Upper lobe of right lung (tissue), 1 donor: ENCODE measurements around the gene DOCK1. TPM values are rescaled to one million over a fixed set of nuclear protein-coding genes. Genes with fewer than 3 reads are reported as not detected.

Experiments used
- ATAC-seq: fragments of 200-7000 bp; cut with Tn5 transposase; one replicate; pipeline ENCODE4 v1.9.1; 2020; ENCODE audit warnings: mild to moderate bottlenecking, moderate library complexity
- DNase-seq: peaks from one replicate; pipeline ENCODE4 v3.0.0-alpha.2; 2020
- H3K27ac ChIP-seq: fragments of 200-600 bp; one replicate; pipeline ENCODE4 v1.8.0; 2022
- H3K27me3 ChIP-seq: fragments of 200-600 bp; one replicate; pipeline ENCODE4 v1.8.0; 2022; ENCODE audit warnings: mild to moderate bottlenecking
- H3K36me3 ChIP-seq: fragments of 200-600 bp; one replicate; pipeline ENCODE4 v1.8.0; 2022
- H3K4me1 ChIP-seq: fragments of 200-600 bp; one replicate; pipeline ENCODE4 v1.8.0; 2022
- H3K4me3 ChIP-seq: fragments of 200-600 bp; one replicate; pipeline ENCODE4 v1.8.0; 2022; ENCODE audit warnings: mild to moderate bottlenecking
- H3K9me3 ChIP-seq: fragments of 200-600 bp; one replicate; pipeline ENCODE4 v1.8.0; 2022
- intact Hi-C: fragments of 100-400 bp; cut with DNase I; formaldehyde crosslinking; loops from one replicate; pipeline ENCODE4 v1.11.0; 2022
- total RNA-seq: library from RNA; stranded (reverse); fragmentation: NEBNext Ultra II Directional; extraction: Animal tissue kit (Norgen Biotek cat#: 25700); gene quantifications from one replicate; pipeline ENCODE4 v1.2.1, GENCODE V29; 2021
- TF ChIP-seq, protein P1 (sequence below): fragments of 200-600 bp; IDR thresholded peaks from one replicate; pipeline ENCODE4 v1.8.0; 2022; ENCODE audit warnings: antibody characterized with exemption
- donor health status: DM: no; HTN: yes; CAD: no; lungs with severe emphysema.

Gene DOCK1
- total RNA-seq, 1 donor from 2014 or later: 46.4 TPM

- Histone ChIP-seq H3K27me3 (no peaks in the 10 kb centered on the region), H3K4me1 (no peaks in the 10 kb centered on the region), H3K36me3 (peaks cover 31% of the 10 kb centered on the region), H3K27ac (no peak overlapping the region), H3K4me3 (no peak overlapping the region), H3K9me3 (no peaks in the 10 kb centered on the region)
- no peak for ATAC-seq
- intact Hi-C loops: no loop called here
- no peak for DNase-seq
- TF ChIP-seq, protein P1, sequence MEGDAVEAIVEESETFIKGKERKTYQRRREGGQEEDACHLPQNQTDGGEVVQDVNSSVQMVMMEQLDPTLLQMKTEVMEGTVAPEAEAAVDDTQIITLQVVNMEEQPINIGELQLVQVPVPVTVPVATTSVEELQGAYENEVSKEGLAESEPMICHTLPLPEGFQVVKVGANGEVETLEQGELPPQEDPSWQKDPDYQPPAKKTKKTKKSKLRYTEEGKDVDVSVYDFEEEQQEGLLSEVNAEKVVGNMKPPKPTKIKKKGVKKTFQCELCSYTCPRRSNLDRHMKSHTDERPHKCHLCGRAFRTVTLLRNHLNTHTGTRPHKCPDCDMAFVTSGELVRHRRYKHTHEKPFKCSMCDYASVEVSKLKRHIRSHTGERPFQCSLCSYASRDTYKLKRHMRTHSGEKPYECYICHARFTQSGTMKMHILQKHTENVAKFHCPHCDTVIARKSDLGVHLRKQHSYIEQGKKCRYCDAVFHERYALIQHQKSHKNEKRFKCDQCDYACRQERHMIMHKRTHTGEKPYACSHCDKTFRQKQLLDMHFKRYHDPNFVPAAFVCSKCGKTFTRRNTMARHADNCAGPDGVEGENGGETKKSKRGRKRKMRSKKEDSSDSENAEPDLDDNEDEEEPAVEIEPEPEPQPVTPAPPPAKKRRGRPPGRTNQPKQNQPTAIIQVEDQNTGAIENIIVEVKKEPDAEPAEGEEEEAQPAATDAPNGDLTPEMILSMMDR: no peak
Observed at GRCh38 chr10:127069436-127069835, 164.2 kb downstream of the DOCK1 start.

GRCh38 chr10:127071126-127071525 lies 165.9 kb downstream of the DOCK1 start:
- H3K9me3 ChIP-seq: no peaks in the 10 kb centered on the region
- DNase-seq (no peak), ATAC-seq (peak; percentile 73)
- peaks cover 27% of the 10 kb centered on the region for H3K36me3 ChIP-seq
- no peaks in the 10 kb centered on the region for H3K4me1 ChIP-seq
- no peaks in the 10 kb centered on the region for H3K27me3 ChIP-seq
- no peak overlapping the region for H3K4me3 ChIP-seq
- no peak overlapping the region for H3K27ac ChIP-seq
- intact Hi-C loops: no loop called here
- TF ChIP-seq, protein P1: no peak

GRCh38 chr10:127073666-127074065 lies 168.4 kb downstream of the DOCK1 start:
- peaks cover 27% of the 10 kb centered on the region for H3K36me3 ChIP-seq

DNA sequence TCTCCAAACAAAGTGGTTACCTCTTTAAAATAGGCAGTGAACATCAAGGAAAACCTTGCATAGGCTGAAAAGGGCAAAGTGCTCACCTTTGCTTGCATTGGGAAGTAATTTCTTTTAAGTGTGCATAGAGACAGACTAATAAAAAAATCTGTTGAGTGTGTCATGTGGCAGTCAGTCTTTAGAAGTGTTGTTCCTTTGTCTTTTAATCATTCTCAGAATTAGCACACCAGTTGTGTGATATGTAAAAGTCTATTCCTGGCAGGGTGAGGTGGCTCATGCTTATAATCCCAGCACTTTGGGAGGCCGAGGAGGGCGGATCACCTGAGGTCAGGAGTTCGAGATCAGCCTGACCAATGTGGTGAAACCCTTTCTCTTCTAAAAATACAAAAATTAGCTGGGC lies 174.2 kb downstream of the DOCK1 start:
- H3K36me3 ChIP-seq: peaks cover 4% of the 10 kb centered on the region
- H3K27ac ChIP-seq: no peak overlapping the region
- TF ChIP-seq, protein P1: no peak
- H3K4me3 ChIP-seq: no peak overlapping the region
- no peaks in the 10 kb centered on the region for H3K27me3 ChIP-seq
- ATAC-seq (no peak), DNase-seq (no peak)
- no peaks in the 10 kb centered on the region for H3K4me1 ChIP-seq
- intact Hi-C loops: no loop called here
- no peaks in the 10 kb centered on the region for H3K9me3 ChIP-seq

More at GRCh38 chr10:127073666-127074065, 168.4 kb downstream of the DOCK1 start:
- DNase-seq: no peak
- Histone ChIP-seq H3K27me3 (no peaks in the 10 kb centered on the region), H3K27ac (no peak overlapping the region), H3K4me1 (no peaks in the 10 kb centered on the region), H3K4me3 (no peak overlapping the region), H3K9me3 (no peaks in the 10 kb centered on the region)
- TF ChIP-seq, protein P1: no peak
- ATAC-seq: no peak
- intact Hi-C loops: no loop called here

GRCh38 chr10:127080317-127080716 lies 175.1 kb downstream of the DOCK1 start:
- no peak overlapping the region for H3K4me3 ChIP-seq
- DNase-seq: no peak
- no peaks in the 10 kb centered on the region for H3K9me3 ChIP-seq
- no peaks in the 10 kb centered on the region for H3K4me1 ChIP-seq
- no peaks in the 10 kb centered on the region for H3K27me3 ChIP-seq
- no peaks in the 10 kb centered on the region for H3K36me3 ChIP-seq
- intact Hi-C loops: no loop called here
- ATAC-seq: no peak
- TF ChIP-seq, protein P1: no peak
- H3K27ac ChIP-seq: no peak overlapping the region

DNA sequence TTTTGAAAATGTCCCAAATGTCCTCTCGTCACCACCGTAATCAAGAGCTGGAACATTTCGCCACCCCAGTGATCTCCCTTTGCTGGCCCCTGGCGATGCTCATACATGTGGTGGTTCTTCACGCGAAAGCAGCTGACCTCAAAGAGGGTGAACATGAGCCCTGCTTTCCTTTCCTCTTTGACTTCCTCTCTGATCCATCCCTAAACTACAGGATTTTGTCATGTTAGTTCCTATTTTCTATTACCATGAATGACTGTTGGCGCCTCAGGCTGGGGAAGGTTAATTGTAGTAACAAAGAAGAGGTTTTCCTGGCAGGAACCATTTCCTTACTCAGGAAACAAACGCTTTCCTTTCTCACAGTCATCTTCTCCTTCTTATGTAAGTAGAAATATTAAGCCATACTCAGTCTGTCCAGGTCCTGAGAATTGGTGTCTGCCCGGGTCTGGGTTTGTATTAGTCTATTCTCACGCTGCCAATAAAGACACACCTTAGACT lies 176.7 kb downstream of the DOCK1 start:
- DNase-seq (no peak), ATAC-seq (no peak)
- H3K4me1 ChIP-seq: no peaks in the 10 kb centered on the region
- no peaks in the 10 kb centered on the region for H3K9me3 ChIP-seq
- H3K27ac ChIP-seq: no peak overlapping the region
- no peak overlapping the region for H3K4me3 ChIP-seq
- no peaks in the 10 kb centered on the region for H3K27me3 ChIP-seq
- TF ChIP-seq, protein P1: no peak
- no peaks in the 10 kb centered on the region for H3K36me3 ChIP-seq
- intact Hi-C loops: no loop called here
